Bronchial epithelial cell (primary cell): ENCODE measurements around the gene MTHFD2L. TPM values are rescaled to one million over a fixed set of nuclear protein-coding genes. Genes with fewer than 3 reads are reported as not detected.

Experiments used
- DNase-seq: peaks from one replicate; pipeline ENCODE4 v3.0.0-alpha.2; 2010; ENCODE audit warnings: low read depth
- FAIRE-seq: peaks from 2 replicates; lab custom pipeline; 2011; peaks lifted over from hg19 to GRCh38; lab: Jason Lieb, UNC
- H3K27me3 ChIP-seq: 2 replicates; pipeline ENCODE4 v1.5.1; 2011; ENCODE audit warnings: low read length; ENCODE audit not compliant: control insufficient read depth, insufficient read depth
- H3K36me3 ChIP-seq: 2 replicates; pipeline ENCODE4 v1.5.1; 2011; ENCODE audit warnings: low read length; ENCODE audit not compliant: control insufficient read depth, insufficient read depth
- H3K4me3 ChIP-seq: 2 replicates; pipeline ENCODE4 v1.5.1; 2011; ENCODE audit warnings: mild to moderate bottlenecking, low read depth, low read length, control low read depth
- CTCF ChIP-seq: IDR thresholded peaks from 2 replicates; pipeline ENCODE4 v1.5.1; 2011; ENCODE audit warnings: mild to moderate bottlenecking, moderate library complexity, low read length, control low read depth, inconsistent platforms; ENCODE audit not compliant: insufficient read depth, severe bottlenecking
- total RNA-seq: library from RNA; depleted of rRNA; stranded (reverse); fragments of >200 nt; gene quantifications from 2 replicates; pipeline ENCODE4 v1.2.1, GENCODE V29; 2014

The MTHFD2L gene
- total RNA-seq, 1 donor from 2014 or later, result 29.0 TPM

- DNase-seq (no peak), FAIRE-seq (no peak)
- TF ChIP-seq CTCF, result no peak
- no peaks in the 10 kb centered on the region for H3K36me3 ChIP-seq
- no peaks in the 10 kb centered on the region for H3K27me3 ChIP-seq
- H3K4me3 ChIP-seq, result no peak overlapping the region
Observed at GRCh38 chr4:74282926-74283325, 125.0 kb downstream of the MTHFD2L start.

DNA sequence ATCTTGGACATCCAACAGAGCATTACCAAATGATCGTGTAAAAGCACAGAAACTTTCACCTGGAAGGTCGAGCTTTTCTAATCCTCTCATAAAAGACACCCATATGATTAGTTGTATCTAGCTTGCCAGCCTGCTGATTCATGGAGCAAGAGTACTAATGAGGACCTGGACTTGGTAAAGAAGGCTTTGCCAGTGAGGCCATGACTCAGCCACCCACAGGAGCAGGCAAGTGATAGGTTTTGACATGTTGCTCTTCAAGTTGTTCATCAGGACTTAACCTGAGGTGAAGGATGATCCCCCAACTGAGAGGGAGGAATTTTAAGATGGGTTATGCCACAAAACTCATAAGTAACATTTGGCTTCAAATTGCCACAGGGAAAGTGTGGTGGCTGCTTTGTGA is 125.7 kb downstream of the MTHFD2L start:
- Histone ChIP-seq H3K27me3 (no peaks in the 10 kb centered on the region), H3K4me3 (no peak overlapping the region), H3K36me3 (no peaks in the 10 kb centered on the region)
- DNase-seq (peak; percentile 99), FAIRE-seq (peak; percentile 92)
- TF ChIP-seq CTCF, result no peak

DNA sequence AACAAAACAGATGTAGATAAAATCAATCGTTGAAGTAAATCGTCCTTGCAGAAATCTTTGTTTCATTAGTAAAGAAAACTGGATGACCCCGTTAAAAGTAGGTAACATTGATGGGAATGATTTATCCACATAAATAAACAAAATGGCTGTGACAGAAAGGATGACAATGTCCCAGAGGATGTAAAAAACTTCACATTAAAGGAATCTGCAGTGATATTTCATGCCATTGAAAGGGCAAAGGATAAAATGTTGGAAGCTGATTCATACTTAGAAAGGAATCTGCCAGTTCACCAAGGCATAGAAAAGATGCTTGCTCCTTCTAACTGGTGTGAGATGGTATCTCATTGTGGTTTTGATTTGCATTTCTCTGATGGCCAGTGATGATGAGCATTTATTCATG is 126.1 kb downstream of the MTHFD2L start:
- FAIRE-seq, result no peak
- peak; percentile 47 for DNase-seq
- Histone ChIP-seq H3K36me3 (no peaks in the 10 kb centered on the region), H3K4me3 (no peak overlapping the region), H3K27me3 (no peaks in the 10 kb centered on the region)
- no peak for TF ChIP-seq CTCF

GRCh38 chr4:74287164-74287563 is 129.2 kb downstream of the MTHFD2L start:
- TF ChIP-seq CTCF, result no peak
- FAIRE-seq (no peak), DNase-seq (no peak)
- Histone ChIP-seq H3K36me3 (no peaks in the 10 kb centered on the region), H3K4me3 (no peak overlapping the region), H3K27me3 (no peaks in the 10 kb centered on the region)

DNA sequence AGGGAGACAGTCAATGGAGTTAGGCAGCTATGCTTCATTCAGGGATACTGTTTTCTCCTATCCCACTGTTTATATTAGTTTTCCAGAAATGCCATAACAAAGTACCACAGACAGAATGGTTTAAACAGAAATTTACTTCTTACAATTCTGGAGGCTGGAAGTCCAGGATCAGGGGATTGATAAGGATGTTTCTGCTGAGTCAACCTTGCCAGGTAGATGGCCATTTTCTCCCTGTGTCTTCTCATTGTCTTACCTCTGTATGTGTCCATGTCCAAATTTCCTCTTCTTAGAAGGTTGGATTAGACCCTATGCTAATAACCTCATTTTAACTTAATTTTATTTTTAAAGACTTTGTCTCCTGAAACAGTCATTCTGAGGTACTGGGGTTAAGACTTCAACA is 129.9 kb downstream of the MTHFD2L start:
- DNase-seq (no peak), FAIRE-seq (no peak)
- Histone ChIP-seq H3K4me3 (no peak overlapping the region), H3K27me3 (no peaks in the 10 kb centered on the region), H3K36me3 (no peaks in the 10 kb centered on the region)
- TF ChIP-seq CTCF, result no peak

GRCh38 chr4:74291471-74291870 is 133.6 kb downstream of the MTHFD2L start:
- H3K36me3 ChIP-seq, result no peaks in the 10 kb centered on the region
- no peak overlapping the region for H3K4me3 ChIP-seq
- FAIRE-seq (no peak), DNase-seq (no peak)
- H3K27me3 ChIP-seq, result no peaks in the 10 kb centered on the region
- no peak for TF ChIP-seq CTCF
